Measurements from ENCODE around the gene C17orf67. TPM values are rescaled to one million over a fixed set of nuclear protein-coding genes. Genes with fewer than 3 reads are reported as not detected.

C17orf67 gene
- total and polyA plus RNA-seq, 2 of the 8 experiments (the other 6 are each of a cell fraction or from before 2014, with no cell fraction given), result 0.67 to 2.2 TPM

GRCh38 chr17:56771563-56771962 is 62.2 kb downstream of the C17orf67 start:
- no peak overlapping the region for H4K5ac ChIP-seq (ENCODE audit: insufficient read length, low read depth, low read length)
- H3K79me2 ChIP-seq (ENCODE audit: control insufficient read depth in 1 of 2, insufficient read depth in 2 of 2, low read length in 2 of 2), result no peaks in the 10 kb centered on the region
- no peaks in the 10 kb centered on the region for H3K79me1 ChIP-seq (ENCODE audit: low read depth, low read length)
- H2BK15ac ChIP-seq (ENCODE audit: low read length), result no peak overlapping the region
- H3K27me3 ChIP-seq (replicated peaks in 1 of 4; ENCODE audit: control insufficient read depth in 3 of 4, extremely low read depth in 1 of 4, insufficient read depth in 3 of 4, low read length in 3 of 4), result no peaks in the 10 kb centered on the region
- ChIA-PET POLR2A (ENCODE audit: partially characterized antibody) (no interaction called here), CTCF (ENCODE audit: partially characterized antibody) (interaction anchor here (0.8 to 4.5 kb wide), 7 partner anchors 10 to 272 kb away, joined by 3 to 27 read pairs (median 3); no protein-coding TSS in a partner anchor)
- H3K4ac ChIP-seq (replicated peaks; ENCODE audit: insufficient read length, low read depth, low read length), result no peak overlapping the region
- H2AFZ ChIP-seq (ENCODE audit: low read length), result no peak overlapping the region
- H3K23me2 ChIP-seq (ENCODE audit: low read depth, low read length), result peaks cover 5% of the 10 kb centered on the region; the same call in 1 of the 2 replicates
- no peaks in the 10 kb centered on the region for H4K20me1 ChIP-seq (replicated peaks in 1 of 2; ENCODE audit: control insufficient read depth in 1 of 2, insufficient read depth in 2 of 2, low read length in 2 of 2)
- no peaks in the 10 kb centered on the region for H3K9me3 ChIP-seq (ENCODE audit: insufficient read depth in 2 of 2, low read depth in 1 of 2, low read length in 1 of 2)
- no peak overlapping the region for H3K23ac ChIP-seq (ENCODE audit: insufficient read length)
- no peak for DNase-seq (ENCODE audit: low read depth in 1 of 2, low spot score in 2 of 2)
- no peak overlapping the region for H4K91ac ChIP-seq (replicated peaks; ENCODE audit: insufficient read length, low read length)
- no peak for FAIRE-seq
- no peak overlapping the region for H2BK5ac ChIP-seq (ENCODE audit: low read depth, low read length)
- no peak overlapping the region for H3K9ac ChIP-seq (replicated peaks in 1 of 4; ENCODE audit: extremely low read depth in 1 of 4, low read depth in 3 of 4, low read length in 3 of 4)
- WGBS, 2 experiments (ENCODE audit: extremely low coverage in 1 of 2, insufficient coverage in 1 of 2, insufficient read length in 1 of 2, insufficient replicate concordance in 2 of 2, low coverage in 1 of 2, low lambda C conversion rate in 2 of 2, missing lambda C conversion rate in 1 of 2), result 81% methylated on average over 2 of the region's 2 CpGs; no CpG with 5 or more reads in 1 of the 2 experiments
- H2AK5ac ChIP-seq (ENCODE audit: low read depth, low read length), result no peak overlapping the region
- H3K27ac ChIP-seq (ENCODE audit: low read depth, low read length), result no peak overlapping the region
- no peak overlapping the region for H3K18ac ChIP-seq (ENCODE audit: extremely low read depth, low read length)
- no peaks in the 10 kb centered on the region for H3K36me3 ChIP-seq (ENCODE audit: control insufficient read depth in 2 of 4, insufficient read depth in 4 of 4, low read length in 3 of 4)
- H3K56ac ChIP-seq (replicated peaks; ENCODE audit: insufficient read length, low read depth, low read length), result no peak overlapping the region
- H2BK20ac ChIP-seq (ENCODE audit: low read length), result no peak overlapping the region
- no peak overlapping the region for H3K4me2 ChIP-seq (ENCODE audit: insufficient read depth in 1 of 2, low read depth in 2 of 2, low read length in 2 of 2)
- no peak overlapping the region for H2BK120ac ChIP-seq (replicated peaks; ENCODE audit: low read depth, low read length)
- no peak overlapping the region for H3K14ac ChIP-seq (ENCODE audit: insufficient read length)
- no peak overlapping the region for H3K4me3 ChIP-seq (ENCODE audit: extremely low read depth in 1 of 4, insufficient read depth in 2 of 4, low read depth in 3 of 4, low read length in 4 of 4)
- no peak overlapping the region for H4K8ac ChIP-seq (ENCODE audit: extremely low read depth, insufficient read depth, low read length)
- no peaks in the 10 kb centered on the region for H3K4me1 ChIP-seq (replicated peaks in 1 of 4; ENCODE audit: control insufficient read depth in 3 of 4, insufficient read depth in 4 of 4, low read length in 3 of 4)
- H2BK12ac ChIP-seq (ENCODE audit: low read depth, low read length), result no peak overlapping the region
- no peak for TF ChIP-seq MAFK (IDR thresholded peaks at IDR 0.05; ENCODE audit: low read depth, low read length)
- TF ChIP-seq EP300 (IDR thresholded peaks at IDR 0.05; ENCODE audit: borderline replicate concordance in 1 of 2, low read depth in 2 of 2, low read length in 2 of 2), result no peak
- no peak for TF ChIP-seq KDM1A (IDR thresholded peaks at IDR 0.05; ENCODE audit: borderline replicate concordance, low read length)
- TF ChIP-seq CEBPB (IDR thresholded peaks at IDR 0.05; ENCODE audit: low read depth, low read length), result no peak
- no peak for TF ChIP-seq HDAC6 (IDR thresholded peaks at IDR 0.05; ENCODE audit: low read depth, low read length)
- no peak for TF ChIP-seq GABPA (IDR thresholded peaks at IDR 0.05; ENCODE audit: borderline replicate concordance, insufficient read depth, low read length)
- TF ChIP-seq CTBP2 (IDR thresholded peaks at IDR 0.05; ENCODE audit: borderline replicate concordance, insufficient read depth, insufficient read length, low read length), result no peak
- no peak for TF ChIP-seq ATF2 (IDR thresholded peaks at IDR 0.05; ENCODE audit: low read length)
- TF ChIP-seq RNF2 (IDR thresholded peaks at IDR 0.05; ENCODE audit: borderline replicate concordance, low read depth, low read length, missing control alignments, poor library complexity, severe bottlenecking), result no peak
- no peak for TF ChIP-seq TAF7 (optimal IDR thresholded peaks at IDR 0.05; ENCODE audit: borderline replicate concordance, low read depth, low read length)
- TF ChIP-seq CHD2 (IDR thresholded peaks at IDR 0.05; ENCODE audit: low read length), result no peak
- TF ChIP-seq BRCA1 (IDR thresholded peaks at IDR 0.05; ENCODE audit: low read depth, low read length), result no peak

Data from H1 (cell line).